NCI-H128 (cell line): ENCODE data around the gene GNRHR.
A peak's percentile ranks its signal among the peaks of the same experiment; 100 is the strongest.

Experiments used
- DNase-seq: peaks from one replicate; lab custom pipeline; 2025; ENCODE audit not compliant: unreplicated experiment; lab: John Stamatoyannopoulos, UW

Gene GNRHR

GRCh38 chr4:67700738-67701516 lies 53.3 kb downstream of the GNRHR start, which contains the start of gene UBA6:
UBA6 (minus strand) TSS chr4:67701155; CDS start chr4:67701119, 36 bp downstream.
- DNase-seq = peak; percentile 70

GRCh38 chr4:67700116-67700737 lies 54.0 kb downstream of the GNRHR start:
- no peak for DNase-seq

GRCh38 chr4:67699603-67700002 lies 54.6 kb downstream of the GNRHR start:
- no peak for DNase-seq

GRCh38 chr4:67697860-67698687 lies 56.1 kb downstream of the GNRHR start:
- no peak for DNase-seq

GRCh38 chr4:67696061-67696460 lies 58.1 kb downstream of the GNRHR start:
- no peak for DNase-seq

GRCh38 chr4:67694662-67695061 lies 59.5 kb downstream of the GNRHR start:
- no peak for DNase-seq

GRCh38 chr4:67691328-67691727 lies 62.9 kb downstream of the GNRHR start:
- no peak for DNase-seq
